ENCODE results near the gene KCNF1. TPM values are rescaled to one million over a fixed set of nuclear protein-coding genes. Genes with fewer than 3 reads are reported as not detected.

KCNF1 gene
- total RNA-seq, 1 experiment from 2014 or later: 3.2 TPM

GRCh38 chr2:10906926-10907625 is 4.7 kb upstream of the KCNF1 start:
- Histone ChIP-seq H4K20me1 (ENCODE audit: control insufficient read depth, insufficient read depth, insufficient read length) (no peaks in the 10 kb centered on the region), H2BK5ac (ENCODE audit: insufficient read length, low read length) (no peak overlapping the region), H3K27me3 (ENCODE audit: insufficient read depth, low read length) (peaks cover 3% of the 10 kb centered on the region; the same call in 1 of the 2 replicates), H3K79me2 (ENCODE audit: insufficient read depth, low read length) (no peaks in the 10 kb centered on the region), H2BK15ac (ENCODE audit: low read depth, low read length) (no peak overlapping the region), H3K4me2 (ENCODE audit: insufficient read depth, insufficient read length, low read length) (no peak overlapping the region), H3K14ac (ENCODE audit: insufficient read depth, low read length) (no peak overlapping the region; the same call in 1 of the 2 replicates), H4K5ac (ENCODE audit: insufficient read length, low read depth, low read length) (no peak overlapping the region), H3T11ph (ENCODE audit: low read length) (no peak overlapping the region), H2BK12ac (ENCODE audit: insufficient read length, low read depth, low read length) (no peak overlapping the region), H3K23ac (ENCODE audit: insufficient read length, low read depth, low read length) (no peak overlapping the region), H3K9me3 (ENCODE audit: control insufficient read depth, low read depth, low read length) (no peaks in the 10 kb centered on the region), H3K9ac (ENCODE audit: extremely low read depth, insufficient read length, low read length) (no peak overlapping the region), H3K4ac (ENCODE audit: low read depth, low read length) (no peak overlapping the region), H3K23me2 (ENCODE audit: insufficient read length, low read depth, low read length, poor library complexity, severe bottlenecking) (no peaks in the 10 kb centered on the region), H2AK5ac (ENCODE audit: insufficient read length, low read length) (no peak overlapping the region), H2AFZ (ENCODE audit: low read length) (no peak overlapping the region), H3K79me1 (ENCODE audit: insufficient read depth, low read depth, low read length, poor library complexity, severe bottlenecking) (no peaks in the 10 kb centered on the region), H4K8ac (replicated peaks; ENCODE audit: insufficient read length, low read depth, low read length) (no peak overlapping the region), H3K4me1 (ENCODE audit: insufficient read depth, low read length) (no peaks in the 10 kb centered on the region), H2BK120ac (ENCODE audit: low read depth, low read length, poor library complexity, severe bottlenecking) (no peak overlapping the region), H4K91ac (ENCODE audit: insufficient read length, low read depth, low read length) (no peak overlapping the region), H3K56ac (ENCODE audit: insufficient read length, low read depth, low read length) (no peak overlapping the region), H3K27ac (ENCODE audit: insufficient read length, low read depth, low read length) (no peak overlapping the region), H3K18ac (ENCODE audit: insufficient read length, low read depth, low read length) (no peak overlapping the region), H2BK20ac (ENCODE audit: low read depth, low read length, poor library complexity, severe bottlenecking) (no peak overlapping the region)
- Mint-ChIP-seq H3K9me3 (peaks cover 16 to 23% of the 10 kb centered on the region in 2 experiments), H3K4me1 (peaks cover 21 to 27% of the 10 kb centered on the region in 2 experiments), H3K4me3 (no peak overlapping the region), H3K27me3 (ENCODE audit: low read depth) (peaks cover 16% of the 10 kb centered on the region), H3K27ac (no peak overlapping the region; a peak in 1 of 7 replicates), H3K36me3 (ENCODE audit: insufficient read depth in 1 of 3, low read depth in 3 of 3) (peaks cover 2 to 14% (median 9%) of the 10 kb centered on the region in 3 experiments; a peak in 6 of 7 replicates)
- DNase-seq: no peak
- no peak for TF ChIP-seq CTCF (conservative IDR thresholded peaks at IDR 0.05)
- WGBS (ENCODE audit: extremely low coverage, insufficient read length, low lambda C conversion rate): no CpG with 5 or more reads among the region's 14 CpGs

Measured in H9 (cell line).